Prostate gland (tissue), 2 donors: ENCODE results near the gene PDZRN3.

Experiments
- CTCF ChIP-seq, 4 experiments: fragments of 200-600 bp in 2 of 4; fragments of 450-650 bp in 2 of 4; sonication (generic) in 2 of 4; IDR thresholded peaks; 1 replicate in 3 of 4; 2 replicates in 1 of 4; pipeline ENCODE4 v1.5.1; 2016 to 2019; ENCODE audit warnings: antibody characterized with exemption in 4 of 4, mild to moderate bottlenecking in 2 of 4, moderate library complexity in 2 of 4
- POLR2A ChIP-seq: fragments of 450-650 bp; IDR thresholded peaks from one replicate; pipeline ENCODE4 v1.6.1; 2016; ENCODE audit warnings: antibody characterized with exemption, mild to moderate bottlenecking

- no peak for TF ChIP-seq CTCF (IDR thresholded peaks at IDR 0.05)
- no peak for TF ChIP-seq POLR2A
Measured at GRCh38 chr3:73509816-73510215, 114.9 kb downstream of the PDZRN3 start.
